Keratinocyte (primary cell): ENCODE data around the gene PSMD7. TPM values are rescaled to one million over a fixed set of nuclear protein-coding genes. Genes with fewer than 3 reads are reported as not detected.

Experiments used
- DNase-seq: peaks from one replicate; pipeline ENCODE4 v3.0.0-alpha.2; 2011; ENCODE audit warnings: low read depth, missing footprints, low spot score
- FAIRE-seq: peaks from 2 replicates; lab custom pipeline; 2011; peaks lifted over from hg19 to GRCh38; lab: Jason Lieb, UNC
- H2AFZ ChIP-seq: 2 replicates; pipeline ENCODE4 v1.6.0; 2012; ENCODE audit warnings: low read length, control low read depth, inconsistent platforms; ENCODE audit not compliant: control insufficient read depth
- H3K27ac ChIP-seq: 2 replicates; pipeline ENCODE4 v1.5.1; 2011; ENCODE audit warnings: low read length; ENCODE audit not compliant: control insufficient read depth, insufficient read depth
- H3K27me3 ChIP-seq: 3 replicates; pipeline ENCODE4 v1.6.0; 2011; ENCODE audit warnings: low read length; ENCODE audit not compliant: control insufficient read depth, insufficient read depth; ENCODE audit errors: extremely low read depth
- H3K36me3 ChIP-seq, 2 experiments: 2 replicates in 1 of 2; 3 replicates in 1 of 2; pipeline ENCODE4 v1.5.1; 2011; ENCODE audit warnings: low read length in 2 of 2, mild to moderate bottlenecking in 1 of 2; ENCODE audit not compliant: control insufficient read depth in 2 of 2, insufficient read depth in 2 of 2; ENCODE audit errors: extremely low read depth in 1 of 2
- H3K4me1 ChIP-seq: 3 replicates; pipeline ENCODE4 v1.5.1; 2011; ENCODE audit warnings: low read length; ENCODE audit not compliant: control insufficient read depth, insufficient read depth; ENCODE audit errors: extremely low read depth
- H3K4me2 ChIP-seq: 3 replicates; pipeline ENCODE4 v1.6.0; 2011; ENCODE audit warnings: low read depth, low read length; ENCODE audit not compliant: control insufficient read depth, insufficient read depth; ENCODE audit errors: extremely low read depth
- H3K4me3 ChIP-seq, 3 experiments: fragments of 200-600 bp in 1 of 3; sonication (generic) in 1 of 3; 2 replicates in 2 of 3; 3 replicates in 1 of 3; pipeline ENCODE4 v1.5.1; 2011 to 2016; ENCODE audit warnings: low read length in 3 of 3, mild to moderate bottlenecking in 3 of 3, control low read depth in 2 of 3, inconsistent platforms in 1 of 3, low read depth in 1 of 3, mixed read lengths in 1 of 3, mixed run types in 1 of 3, moderate library complexity in 1 of 3; ENCODE audit not compliant: control insufficient read depth in 2 of 3, insufficient read depth in 2 of 3; ENCODE audit errors: extremely low read depth in 1 of 3
- H3K79me2 ChIP-seq: 2 replicates; pipeline ENCODE4 v1.6.0; 2012; ENCODE audit warnings: low read length; ENCODE audit not compliant: control insufficient read depth, insufficient read depth
- H3K9ac ChIP-seq: 3 replicates; pipeline ENCODE4 v1.6.0; 2011; ENCODE audit warnings: low read length; ENCODE audit not compliant: control insufficient read depth, insufficient read depth; ENCODE audit errors: extremely low read depth
- H3K9me1 ChIP-seq: 3 replicates; pipeline ENCODE4 v1.6.0; 2011; ENCODE audit warnings: low read length; ENCODE audit not compliant: control insufficient read depth, insufficient read depth; ENCODE audit errors: extremely low read depth
- H3K9me3 ChIP-seq: 2 replicates; pipeline ENCODE4 v1.5.1; 2012; ENCODE audit warnings: low read depth, low read length; ENCODE audit not compliant: control insufficient read depth
- H4K20me1 ChIP-seq: 3 replicates; pipeline ENCODE4 v1.6.0; 2011; ENCODE audit warnings: low read length; ENCODE audit not compliant: control insufficient read depth, insufficient read depth; ENCODE audit errors: extremely low read depth
- EZH2 ChIP-seq: IDR thresholded peaks from one replicate; pipeline ENCODE4 v1.6.1; 2012; ENCODE audit warnings: inconsistent platforms, mild to moderate bottlenecking, low read length, moderate library complexity
- dilution Hi-C: fragments of 300-500 bp; cut with MboI; formaldehyde crosslinking; loops from one replicate; pipeline ENCODE4 v1.7.0; 2020; ENCODE audit warnings: low sequenced_read_pairs; ENCODE audit not compliant: extremely low pct_ligation_motif_present
- polyA plus RNA-seq, 5 experiments: library from polyadenylated mRNA; depleted of rRNA in 3 of 5; stranded (reverse) in 3 of 5; stranded (forward) in 1 of 5; unstranded in 1 of 5; fragments of >200 nt; gene quantifications; 1 replicate in 1 of 5; 2 replicates in 3 of 5; 3 replicates in 1 of 5; pipeline versions ENCODE4 v1.2.1 to v1.2.3, GENCODE V29; 2011 to 2012; ENCODE audit warnings: missing spikeins in 2 of 5, low read depth in 1 of 5, low replicate concordance in 1 of 5
- TF ChIP-seq, protein P1 (sequence below), 3 experiments: IDR thresholded peaks in 1 of 3; conservative IDR thresholded peaks in 1 of 3; optimal IDR thresholded peaks in 1 of 3; 2 replicates in 2 of 3; 3 replicates in 1 of 3; pipeline versions ENCODE3 to v1.5.1; 2011; ENCODE audit warnings: low read length in 3 of 3, mild to moderate bottlenecking in 3 of 3, moderate library complexity in 2 of 3, control low read depth in 1 of 3, inconsistent platforms in 1 of 3; ENCODE audit not compliant: insufficient read depth in 2 of 3; ENCODE audit errors: extremely low read depth in 1 of 3

PSMD7 gene
- polyA plus RNA-seq, 1 donor (not counting 4 experiments of a cell fraction or from before 2014, with no cell fraction given): 130 TPM

DNA sequence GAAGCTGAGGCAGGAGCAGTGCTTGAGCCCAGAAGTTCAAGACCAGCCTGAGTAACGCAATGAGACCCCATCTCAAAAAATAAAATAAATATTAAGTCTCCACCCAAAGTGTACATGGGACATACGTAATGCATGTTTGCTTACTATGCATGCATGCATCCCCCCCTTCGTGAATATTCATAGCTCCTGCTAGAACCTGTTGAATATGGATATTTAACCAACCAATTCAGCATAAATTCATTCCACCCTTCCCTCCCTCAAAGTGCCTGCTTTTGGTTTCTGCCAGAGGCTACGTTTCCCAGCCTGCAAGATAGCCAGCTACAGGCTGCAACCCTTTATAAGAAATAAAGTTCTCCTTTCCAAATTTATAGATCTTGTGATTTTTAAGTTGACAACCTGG, 12.9 kb upstream of the PSMD7 start:
- TF ChIP-seq, protein P1, sequence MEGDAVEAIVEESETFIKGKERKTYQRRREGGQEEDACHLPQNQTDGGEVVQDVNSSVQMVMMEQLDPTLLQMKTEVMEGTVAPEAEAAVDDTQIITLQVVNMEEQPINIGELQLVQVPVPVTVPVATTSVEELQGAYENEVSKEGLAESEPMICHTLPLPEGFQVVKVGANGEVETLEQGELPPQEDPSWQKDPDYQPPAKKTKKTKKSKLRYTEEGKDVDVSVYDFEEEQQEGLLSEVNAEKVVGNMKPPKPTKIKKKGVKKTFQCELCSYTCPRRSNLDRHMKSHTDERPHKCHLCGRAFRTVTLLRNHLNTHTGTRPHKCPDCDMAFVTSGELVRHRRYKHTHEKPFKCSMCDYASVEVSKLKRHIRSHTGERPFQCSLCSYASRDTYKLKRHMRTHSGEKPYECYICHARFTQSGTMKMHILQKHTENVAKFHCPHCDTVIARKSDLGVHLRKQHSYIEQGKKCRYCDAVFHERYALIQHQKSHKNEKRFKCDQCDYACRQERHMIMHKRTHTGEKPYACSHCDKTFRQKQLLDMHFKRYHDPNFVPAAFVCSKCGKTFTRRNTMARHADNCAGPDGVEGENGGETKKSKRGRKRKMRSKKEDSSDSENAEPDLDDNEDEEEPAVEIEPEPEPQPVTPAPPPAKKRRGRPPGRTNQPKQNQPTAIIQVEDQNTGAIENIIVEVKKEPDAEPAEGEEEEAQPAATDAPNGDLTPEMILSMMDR (optimal IDR thresholded peaks at IDR 0.05 in 1 of 3, IDR thresholded peaks at IDR 0.05 in 1 of 3, conservative IDR thresholded peaks at IDR 0.05 in 1 of 3; ENCODE audit: extremely low read depth in 1 of 3, insufficient read depth in 2 of 3, low read length in 3 of 3): no peak
- no peak for TF ChIP-seq EZH2
- FAIRE-seq: no peak
- dilution Hi-C loops: no loop called here

DNA sequence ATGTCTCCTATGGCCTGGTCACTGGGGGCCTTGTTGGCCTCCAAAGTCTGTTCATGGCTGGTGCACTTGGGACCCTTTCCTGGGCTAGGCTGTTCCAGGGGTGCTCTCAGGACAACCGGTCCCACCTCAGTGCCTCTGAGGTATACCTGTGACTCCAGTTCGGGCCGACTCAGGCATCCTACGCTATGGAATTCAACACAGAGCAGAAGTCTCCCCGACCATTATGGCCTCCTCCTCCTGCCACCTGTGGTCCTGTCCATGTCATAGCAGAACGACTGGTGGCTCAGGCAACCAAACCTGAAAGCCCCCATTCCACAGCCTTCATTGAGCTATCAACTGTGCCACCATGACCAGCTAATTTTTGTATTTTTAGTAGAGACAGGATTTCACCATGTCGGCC, 8.5 kb upstream of the PSMD7 start:
- H3K79me2 ChIP-seq: no peaks in the 10 kb centered on the region
- dilution Hi-C loops: no loop called here
- no peak overlapping the region for H3K27ac ChIP-seq
- H3K9ac ChIP-seq: no peak overlapping the region
- H3K36me3 ChIP-seq: no peaks in the 10 kb centered on the region
- no peak for TF ChIP-seq EZH2
- TF ChIP-seq, protein P1 (optimal IDR thresholded peaks at IDR 0.05 in 1 of 3, IDR thresholded peaks at IDR 0.05 in 1 of 3, conservative IDR thresholded peaks at IDR 0.05 in 1 of 3; ENCODE audit: extremely low read depth in 1 of 3, insufficient read depth in 2 of 3, low read length in 3 of 3): no peak
- H3K9me1 ChIP-seq: no peaks in the 10 kb centered on the region
- no peak overlapping the region for H2AFZ ChIP-seq
- FAIRE-seq (no peak), DNase-seq (no peak)
- H4K20me1 ChIP-seq: no peaks in the 10 kb centered on the region
- no peaks in the 10 kb centered on the region for H3K27me3 ChIP-seq
- peaks cover 16% of the 10 kb centered on the region for H3K4me1 ChIP-seq
- H3K4me3 ChIP-seq: no peak overlapping the region
- no peak overlapping the region for H3K4me2 ChIP-seq
- H3K9me3 ChIP-seq: no peaks in the 10 kb centered on the region

More for the DNA sequence above, 12.9 kb upstream of the PSMD7 start:
- Histone ChIP-seq H3K9ac (no peak overlapping the region), H2AFZ (no peak overlapping the region), H4K20me1 (no peaks in the 10 kb centered on the region), H3K9me3 (no peaks in the 10 kb centered on the region), H3K4me3 (no peak overlapping the region), H3K36me3 (no peaks in the 10 kb centered on the region), H3K27ac (no peak overlapping the region), H3K27me3 (no peaks in the 10 kb centered on the region), H3K79me2 (no peaks in the 10 kb centered on the region), H3K4me1 (no peaks in the 10 kb centered on the region), H3K9me1 (no peaks in the 10 kb centered on the region), H3K4me2 (no peak overlapping the region)
- no peak for DNase-seq
